ENCODE measurements around the gene UPK3BL2.
"Not testable (repeated sequence)": the region's sequence is repeated elsewhere in the genome, so short reads cannot be mapped to it uniquely, and the experiment has no call there.

Gene UPK3BL2, protein sequence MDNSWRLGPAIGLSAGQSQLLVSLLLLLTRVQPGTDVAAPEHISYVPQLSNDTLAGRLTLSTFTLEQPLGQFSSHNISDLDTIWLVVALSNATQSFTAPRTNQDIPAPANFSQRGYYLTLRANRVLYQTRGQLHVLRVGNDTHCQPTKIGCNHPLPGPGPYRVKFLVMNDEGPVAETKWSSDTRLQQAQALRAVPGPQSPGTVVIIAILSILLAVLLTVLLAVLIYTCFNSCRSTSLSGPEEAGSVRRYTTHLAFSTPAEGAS

DNA sequence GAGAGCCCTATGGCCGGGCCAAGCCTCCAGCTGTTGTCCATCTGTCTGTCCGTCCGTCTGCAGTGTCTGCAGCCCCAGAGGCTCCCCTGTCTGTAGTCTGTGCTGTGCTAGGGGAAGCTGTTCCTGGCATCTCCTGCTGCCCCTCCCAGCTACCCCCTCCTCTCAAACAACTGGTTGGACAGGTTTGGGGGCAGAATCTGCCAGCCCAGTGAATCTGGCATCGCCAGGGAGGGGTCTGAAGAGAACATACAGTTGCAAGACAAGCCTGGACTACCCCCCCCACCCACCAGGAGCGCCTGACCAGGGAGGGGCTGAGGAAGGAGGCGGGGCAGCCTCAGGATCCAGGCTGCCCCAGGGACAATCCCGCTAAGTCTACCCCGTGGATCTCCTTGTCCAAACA, at the start of gene UPK3BL2:
Gene UPK3BL2, minus strand, starts transcription at position 101 of the 400 bp plus-strand sequence. Its CDS starts 60 bp downstream, at position 41.
- not testable (repeated sequence) for DNase-seq

DNA sequence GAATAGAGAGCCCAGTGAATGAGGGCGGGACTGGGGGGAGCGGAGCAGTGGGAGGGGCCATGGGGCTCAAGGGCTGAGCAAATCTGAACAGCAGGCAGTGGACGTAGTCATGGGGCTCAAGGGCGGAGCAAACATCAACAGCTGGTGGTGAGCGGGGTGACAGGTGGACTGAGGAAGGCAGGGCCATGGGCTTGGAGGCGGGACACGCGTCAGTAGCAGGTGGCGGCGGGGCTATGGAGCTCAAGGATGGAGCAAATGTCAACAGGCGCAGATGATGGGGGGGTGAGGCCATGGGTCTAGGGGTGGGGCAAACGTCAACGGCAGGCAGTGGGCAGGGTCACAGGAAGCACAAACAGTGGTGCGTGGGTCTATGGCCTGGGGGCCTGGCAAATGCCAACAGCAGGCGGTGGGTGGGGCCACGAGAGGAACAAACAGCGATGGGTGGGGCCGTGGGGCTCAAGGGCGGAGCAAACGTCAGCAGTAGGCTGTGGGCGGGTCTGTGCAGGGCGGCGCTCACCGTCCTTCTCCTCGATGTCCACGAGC, 49.1 kb upstream of the UPK3BL2 start:
- DNase-seq = not testable (repeated sequence)

DNA sequence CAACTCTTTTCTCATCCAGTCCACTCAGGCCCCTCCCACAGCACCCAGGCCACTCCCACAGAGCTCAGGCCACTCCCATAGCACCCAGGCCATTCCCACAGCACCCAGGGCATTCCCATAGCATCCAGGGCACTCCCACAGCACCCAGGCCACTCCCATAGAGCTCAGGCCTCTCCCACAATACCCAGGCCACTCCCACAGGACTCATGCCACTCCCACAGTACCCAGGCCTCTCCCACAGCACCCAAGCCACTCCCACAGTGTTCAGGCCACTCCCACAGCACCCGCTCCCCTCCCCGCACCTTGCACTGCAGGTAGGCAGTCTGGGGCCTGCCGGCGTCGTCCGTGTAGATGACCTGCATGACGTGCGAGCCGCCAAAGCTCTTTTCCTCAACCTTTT, 46.4 kb upstream of the UPK3BL2 start:
- DNase-seq = not testable (repeated sequence)

DNA sequence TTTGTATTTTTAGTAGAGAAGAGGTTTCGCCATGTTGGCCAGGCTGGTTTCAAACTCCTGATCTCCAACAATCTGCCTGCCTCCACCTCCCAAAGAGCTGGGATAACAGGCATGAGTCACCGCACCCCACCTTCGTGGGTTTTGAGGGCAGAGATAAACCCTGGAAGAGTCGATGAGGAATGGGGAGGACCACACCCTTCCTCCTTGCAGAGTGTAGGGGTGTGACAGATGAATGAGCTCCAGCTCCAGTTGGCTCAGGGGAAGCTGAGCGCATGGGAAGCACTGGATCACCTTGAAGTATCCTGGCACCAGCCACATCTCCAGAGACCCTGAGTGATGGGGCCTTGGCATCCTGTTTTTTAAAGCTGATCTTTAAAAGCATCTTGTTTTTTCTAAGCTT, 40.0 kb upstream of the UPK3BL2 start:
- not testable (repeated sequence) for DNase-seq

- DNase-seq = not testable (repeated sequence)
Observed at GRCh38 chr7:102581722-102582121, 38.2 kb upstream of the UPK3BL2 start.

- not testable (repeated sequence) for DNase-seq
Observed at GRCh38 chr7:102578486-102578885, 35.0 kb upstream of the UPK3BL2 start.

DNA sequence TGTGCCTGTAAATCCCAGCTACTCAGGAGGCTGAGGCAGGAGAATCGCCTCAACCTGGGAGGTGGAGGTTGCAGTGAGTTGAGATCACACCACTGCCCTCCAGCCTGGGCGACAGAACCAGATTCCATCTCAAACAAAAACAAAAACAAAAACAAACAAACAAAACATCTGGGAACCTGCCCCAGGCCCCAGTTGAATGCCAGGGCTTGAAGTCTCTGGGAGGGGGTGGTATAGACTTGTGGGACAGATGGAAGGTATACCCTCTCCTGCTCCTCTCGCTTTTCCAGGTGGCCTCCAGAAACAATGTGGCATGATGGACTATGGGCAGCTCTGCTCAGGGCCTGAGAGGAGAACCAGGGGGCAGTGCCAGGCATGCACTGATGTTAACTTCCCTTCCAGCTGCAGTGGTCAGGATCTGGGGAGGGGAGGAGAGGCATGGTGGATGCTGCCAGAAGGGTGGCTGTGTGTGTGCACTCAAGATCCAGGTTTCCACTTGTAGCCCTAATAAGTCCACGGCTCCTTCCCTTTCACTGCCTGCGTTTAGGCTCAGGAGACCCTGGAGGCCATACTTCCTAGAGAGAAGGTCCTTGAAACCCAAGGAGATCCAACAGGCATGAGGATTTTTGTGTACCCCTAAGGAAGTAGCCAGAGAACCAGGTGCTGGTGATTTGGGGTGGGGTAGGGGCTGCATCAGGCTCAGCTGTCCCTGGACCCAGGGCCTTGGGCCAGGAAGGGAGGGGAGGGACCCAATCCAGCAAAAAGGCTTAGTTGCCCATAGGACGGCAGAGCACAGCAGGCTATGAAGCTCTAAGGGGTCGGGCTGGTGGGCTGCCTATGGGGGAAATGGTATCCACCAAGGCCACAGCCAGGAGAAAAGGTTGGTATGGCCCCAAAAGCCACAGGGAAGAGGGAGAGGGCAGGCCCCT, 34.1 kb upstream of the UPK3BL2 start:
- DNase-seq = peak; percentile 15

GRCh38 chr7:102576363-102576762, 32.9 kb upstream of the UPK3BL2 start:
- DNase-seq = not testable (repeated sequence)

DNA sequence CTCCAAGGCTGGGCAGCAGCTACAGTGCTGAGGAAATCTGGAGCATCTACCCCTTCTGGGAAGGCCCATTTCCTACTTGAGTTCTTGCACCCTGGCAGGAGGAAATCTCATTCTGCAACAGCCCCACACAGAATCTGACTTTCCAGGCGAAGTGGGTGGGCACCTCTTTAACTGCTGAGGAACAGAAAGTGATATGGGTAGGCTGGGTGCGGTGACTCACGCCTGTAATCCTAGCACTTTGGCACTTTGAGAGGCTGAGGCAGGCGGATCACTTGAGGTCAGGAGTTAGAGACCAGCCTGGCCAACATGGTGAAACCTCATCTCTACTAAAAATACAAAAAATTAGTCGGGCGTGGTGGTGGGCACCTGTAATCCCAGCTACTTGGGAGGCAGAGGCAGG, 31.1 kb upstream of the UPK3BL2 start:
- not testable (repeated sequence) for DNase-seq

GRCh38 chr7:102572261-102573239, 29.1 kb upstream of the UPK3BL2 start, which contains the start of gene POLR2J3:
POLR2J3 (minus strand) TSS chr7:102572583; CDS start chr7:102572521, 62 bp downstream.
- DNase-seq = peak; percentile 100

GRCh38 chr7:102568620-102569019, 25.1 kb upstream of the UPK3BL2 start:
- DNase-seq = not testable (repeated sequence)

DNA sequence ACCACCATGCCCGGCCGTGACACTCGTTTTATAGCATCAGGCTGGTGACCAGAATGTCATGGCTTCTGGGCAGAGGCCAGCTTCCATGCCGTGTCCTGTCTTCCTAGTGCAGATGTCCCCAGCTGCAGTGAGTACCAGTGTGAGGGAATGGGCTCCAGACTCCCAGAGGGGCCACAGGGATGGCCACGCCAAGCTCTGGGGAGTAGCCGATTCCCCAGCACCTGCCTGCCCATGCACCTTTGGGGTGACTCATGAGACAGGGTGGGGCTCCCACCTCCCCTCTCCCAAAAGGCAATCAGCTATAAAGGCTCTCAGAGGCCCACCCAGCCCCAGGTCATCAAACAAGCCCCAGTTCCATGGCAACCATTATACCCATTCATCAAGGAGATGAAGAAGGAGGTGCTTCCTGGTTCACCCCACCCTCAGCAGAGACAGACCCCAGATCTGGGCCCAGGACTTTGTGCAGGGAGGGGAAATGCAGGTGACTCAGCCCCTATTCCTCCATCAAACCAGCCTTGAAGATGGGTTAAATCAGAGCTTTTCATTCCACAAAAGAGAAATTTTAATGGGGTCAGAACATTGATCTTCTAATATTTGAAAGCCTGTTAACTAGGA, 7.4 kb upstream of the UPK3BL2 start, which contains the start of gene SPDYE2:
Gene SPDYE2, plus strand, starts transcription at position 419 of the 615 bp plus-strand sequence. CDS start 2,030 bp downstream, outside the sequence.
- DNase-seq = not testable (repeated sequence)

DNA sequence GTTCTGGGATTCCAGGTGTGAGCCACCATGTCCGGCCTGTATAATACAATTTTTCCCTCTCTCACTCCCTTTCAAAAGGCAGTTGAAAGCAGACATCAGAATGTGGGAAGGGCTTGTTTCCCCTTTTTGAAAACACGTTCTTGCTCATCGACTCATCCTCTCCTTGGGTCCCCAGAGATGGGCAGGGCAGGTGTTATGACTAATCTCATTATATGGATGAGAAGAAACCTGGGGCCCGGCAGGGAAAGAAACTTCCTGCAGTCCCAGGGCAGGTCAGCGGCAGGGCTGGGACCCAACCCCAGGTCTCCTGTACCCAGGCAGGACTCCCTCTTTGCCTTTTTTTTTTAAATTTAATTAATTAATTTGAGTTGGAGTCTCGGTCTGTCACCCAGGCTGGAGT, 2.9 kb upstream of the UPK3BL2 start:
- not testable (repeated sequence) for DNase-seq

DNA sequence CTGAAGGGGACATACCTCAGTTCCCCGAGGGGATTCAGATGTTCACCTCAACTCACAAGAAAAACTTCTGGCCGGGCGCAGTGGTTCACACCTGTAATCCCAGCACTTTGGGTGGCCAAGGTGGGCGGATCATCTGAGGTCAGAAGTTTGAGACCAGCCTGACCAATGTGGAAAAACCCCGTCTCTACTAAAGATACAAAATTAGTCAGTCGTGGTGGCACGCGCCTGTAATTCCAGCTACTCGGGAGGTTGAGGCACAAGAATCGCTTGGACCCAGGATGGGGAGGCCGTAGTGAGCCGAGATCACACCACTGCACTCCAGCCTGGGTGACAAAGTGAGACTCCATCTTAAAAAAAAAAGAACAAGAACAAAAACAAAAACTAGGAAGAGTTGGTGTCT, 1.8 kb upstream of the UPK3BL2 start:
- DNase-seq = not testable (repeated sequence)

DNA sequence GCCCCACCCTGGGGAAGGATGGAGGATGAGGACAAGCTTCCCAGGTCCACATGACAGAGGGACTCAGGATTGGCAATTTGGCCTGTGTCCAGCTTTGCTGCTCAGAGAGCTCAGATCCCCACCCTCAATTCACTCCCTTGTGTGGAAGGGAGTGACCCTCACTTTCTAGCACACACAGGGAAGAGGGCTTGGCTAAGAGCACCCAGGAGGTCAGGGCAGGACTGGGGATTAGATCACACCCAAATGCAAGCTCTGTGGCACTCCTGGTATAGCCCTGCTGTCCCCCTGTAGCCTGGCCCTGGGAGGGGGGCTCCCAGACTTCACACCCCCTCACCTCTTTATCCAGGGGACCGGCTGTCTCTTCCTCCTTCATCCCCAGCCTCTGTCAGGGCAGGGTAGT, 876 bp upstream of the UPK3BL2 start:
- not testable (repeated sequence) for DNase-seq

- not testable (repeated sequence) for DNase-seq
Observed at GRCh38 chr7:102542771-102543170, 725 bp downstream of the UPK3BL2 start.

DNA sequence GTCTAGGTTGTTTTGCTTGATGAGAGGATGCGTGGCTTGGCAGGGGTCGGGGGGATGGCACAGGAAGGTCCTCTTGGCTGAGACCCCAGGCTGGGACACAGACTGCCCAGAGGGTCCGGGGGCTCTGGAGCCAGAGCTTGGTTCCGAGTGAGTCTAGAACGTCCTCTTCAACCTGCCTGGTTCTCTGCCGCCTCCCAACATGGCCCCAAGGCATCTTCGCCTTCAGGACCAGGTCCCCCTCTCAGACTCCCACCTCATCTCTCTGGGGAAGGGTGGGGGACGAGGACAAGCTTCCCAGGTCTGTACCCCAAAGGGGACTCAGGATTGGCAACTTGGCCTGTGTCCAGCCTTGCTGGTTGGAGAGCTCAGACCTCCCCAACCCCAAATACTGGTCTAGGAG, 1.4 kb downstream of the UPK3BL2 start:
- not testable (repeated sequence) for DNase-seq

- not testable (repeated sequence) for DNase-seq
Observed at GRCh38 chr7:102540604-102541003, 2.9 kb downstream of the UPK3BL2 start.

DNA sequence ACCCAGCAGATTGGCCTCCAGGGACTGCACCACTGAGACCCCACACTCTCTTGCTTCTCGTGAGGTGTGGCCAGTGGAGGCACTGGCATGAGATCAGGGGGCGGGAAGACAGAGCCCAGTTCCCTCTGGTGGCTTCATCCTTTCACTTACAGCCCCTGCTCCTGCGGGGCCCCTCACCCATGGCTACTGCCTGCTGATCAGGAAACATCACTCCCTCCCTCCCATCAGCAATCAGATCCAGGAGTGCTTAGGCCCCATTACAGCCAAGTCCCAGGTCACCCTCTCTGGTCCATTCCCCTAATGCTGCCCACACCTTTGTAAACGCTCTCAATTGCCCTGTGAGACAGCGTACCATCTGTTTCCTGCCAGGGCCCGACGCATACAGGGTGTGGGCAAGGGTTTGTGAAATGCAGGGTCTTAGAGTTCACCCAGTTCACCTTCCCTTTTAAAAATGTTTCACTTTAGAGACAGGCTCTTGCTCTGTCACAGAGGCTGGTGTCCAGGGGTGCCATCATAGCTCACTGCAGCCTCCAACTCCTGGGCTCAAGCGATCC, 8.4 kb downstream of the UPK3BL2 start:
- DNase-seq = peak; percentile 30

DNA sequence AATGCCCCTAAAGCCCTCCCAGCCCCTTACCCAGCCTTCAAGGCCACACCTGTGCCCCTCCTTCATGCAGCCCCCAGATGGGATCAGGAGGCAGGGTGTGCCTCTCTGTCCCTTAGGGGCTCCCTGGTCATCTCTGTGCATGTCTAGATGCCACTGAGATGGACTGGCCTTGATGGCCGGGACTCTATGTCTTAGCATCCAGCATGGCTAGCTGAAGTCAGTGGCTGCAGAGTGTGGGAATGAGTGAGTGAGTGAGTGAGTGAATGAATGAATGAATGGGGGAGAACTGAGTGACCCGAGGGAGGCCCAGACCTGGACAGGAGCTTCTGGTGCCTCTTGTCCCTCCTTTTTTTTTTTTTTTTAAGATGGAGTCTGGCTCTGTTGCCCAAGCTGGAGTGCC, 11.4 kb downstream of the UPK3BL2 start:
- DNase-seq = not testable (repeated sequence)

DNA sequence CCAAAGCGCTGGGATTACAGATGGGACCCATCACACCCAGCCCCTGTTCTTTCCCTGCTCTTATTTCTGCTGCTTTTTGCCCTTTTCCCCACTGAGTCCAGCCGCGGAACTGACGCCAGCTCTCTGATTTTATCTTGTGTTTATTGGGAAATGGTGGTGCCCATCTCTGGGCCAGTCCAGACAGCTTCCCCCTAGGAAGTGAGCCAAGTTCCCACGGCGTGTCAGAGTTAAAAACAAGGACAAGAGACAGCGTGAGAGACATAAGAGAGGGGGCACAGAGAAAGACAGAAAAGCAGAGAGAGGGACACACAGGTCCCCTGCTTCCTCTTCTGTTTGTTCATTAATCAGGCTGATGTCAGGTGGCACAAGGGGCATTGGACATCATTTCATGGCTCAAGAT, 11.9 kb downstream of the UPK3BL2 start:
- not testable (repeated sequence) for DNase-seq
